K562 (cell line): Measurements from ENCODE around the gene TFDP3. TPM values are rescaled to one million over a fixed set of nuclear protein-coding genes. Genes with fewer than 3 reads are reported as not detected.

Source experiments
- ATAC-seq: fragments of 200-7000 bp; cut with Tn5 transposase; 3 replicates; pipeline ENCODE4 v1.9.1; 2020; ENCODE audit warnings: moderate library complexity
- BruUV-seq: library from RNA; stranded (reverse); fragments of 400-500 nt; replicated peaks from 2 replicates; lab custom pipeline; 2021; lab: Mats Ljungman, UMichigan
- CTCF ChIA-PET: fragments of 300-600 bp; formaldehyde crosslinking; extraction: SDS; loops from one replicate; lab custom pipeline; 2021; ENCODE audit warnings: low intra/inter-chr PET ratio; lab: Yijun Ruan, JAX
- POLR2A ChIA-PET: fragments of 300-600, 350-650 bp; sonication (Branson Sonifier 250); formaldehyde crosslinking; extraction: SDS; loops from one replicate; lab custom pipeline; 2021; ENCODE audit warnings: antibody characterized with exemption, inconsistent platforms; lab: Yijun Ruan, JAX
- DNase-seq, 4 experiments: peaks; one replicate each; pipeline versions ENCODE4 v3.0.0 to v3.0.0-alpha.2; 2011 to 2018; ENCODE audit warnings: low spot score in 3 of 4, mixed read lengths in 3 of 4; ENCODE audit errors: extremely low read depth in 1 of 4
- FAIRE-seq: peaks from 2 replicates; lab custom pipeline; 2011; peaks lifted over from hg19 to GRCh38; lab: Jason Lieb, UNC
- H2AFZ ChIP-seq: 2 replicates; pipeline ENCODE4 v1.6.0; 2011; ENCODE audit warnings: low read depth, low read length, control low read depth, inconsistent platforms
- H3K27ac ChIP-seq: fragments of 200-600 bp; 3 replicates; pipeline ENCODE4 v1.8.0; 2011; ENCODE audit warnings: low read depth, mild to moderate bottlenecking, control low read depth, inconsistent platforms, low read length, moderate library complexity, mixed read lengths; ENCODE audit errors: extremely low read depth
- H3K27me3 ChIP-seq, 2 experiments: fragments of 300-600 bp in 1 of 2; 2 replicates in 1 of 2; 3 replicates in 1 of 2; pipeline versions ENCODE4 v1.6.0 to v1.8.0; 2011; ENCODE audit warnings: inconsistent platforms in 2 of 2, low read length in 2 of 2, mild to moderate bottlenecking in 1 of 2, mixed read lengths in 1 of 2, moderate library complexity in 1 of 2; ENCODE audit not compliant: control insufficient read depth in 2 of 2, insufficient read depth in 2 of 2
- H3K36me3 ChIP-seq: fragments of 300-600 bp; 3 replicates; pipeline ENCODE4 v1.8.0; 2011; ENCODE audit warnings: mild to moderate bottlenecking, low read length, inconsistent platforms; ENCODE audit not compliant: control insufficient read depth, insufficient read depth
- H3K4me1 ChIP-seq, 2 experiments: fragments of 200-600 bp in 1 of 2; replicated peaks in 1 of 2; 2 replicates in 1 of 2; 3 replicates in 1 of 2; pipeline versions ENCODE4 v1.5.1 to v1.8.0; 2011; ENCODE audit warnings: inconsistent platforms in 2 of 2, low read length in 2 of 2, mild to moderate bottlenecking in 1 of 2, mixed read lengths in 1 of 2, moderate library complexity in 1 of 2; ENCODE audit not compliant: control insufficient read depth in 2 of 2, insufficient read depth in 2 of 2
- H3K4me2 ChIP-seq: 2 replicates; pipeline ENCODE4 v1.6.1; 2011; ENCODE audit warnings: low read length, control low read depth, inconsistent platforms, mixed read lengths; ENCODE audit not compliant: insufficient read depth
- H3K4me3 ChIP-seq: fragments of 200-600 bp; sonication (generic), shearing (Covaris generic); 2 replicates; pipeline ENCODE4 v1.5.1; 2016; ENCODE audit warnings: control low read depth, inconsistent platforms
- H3K79me2 ChIP-seq: fragments of 200-600 bp; 3 replicates; pipeline ENCODE4 v1.8.0; 2011; ENCODE audit warnings: low read length, inconsistent platforms; ENCODE audit not compliant: control insufficient read depth, insufficient read depth
- H3K9ac ChIP-seq, 2 experiments: 2 replicates each; pipeline versions ENCODE4 v1.6.0 to v1.6.1; 2011; ENCODE audit warnings: low read depth in 2 of 2, low read length in 2 of 2, control low read depth in 1 of 2, inconsistent platforms in 1 of 2, mild to moderate bottlenecking in 1 of 2, mixed read lengths in 1 of 2; ENCODE audit not compliant: insufficient read depth in 1 of 2
- H3K9me1 ChIP-seq: one replicate; pipeline ENCODE4 v1.6.0; 2011; ENCODE audit warnings: inconsistent platforms, mild to moderate bottlenecking, low read length, moderate library complexity; ENCODE audit not compliant: control insufficient read depth, insufficient read depth
- H3K9me3 ChIP-seq: replicated peaks from 2 replicates; pipeline ENCODE4 v1.5.1; 2011; ENCODE audit warnings: low read depth, low read length, inconsistent platforms; ENCODE audit not compliant: control insufficient read depth, insufficient read depth
- H4K20me1 ChIP-seq: replicated peaks from 2 replicates; pipeline ENCODE4 v1.6.1; 2011; ENCODE audit warnings: low read length, inconsistent platforms, mixed read lengths; ENCODE audit not compliant: control insufficient read depth, insufficient read depth
- ADNP ChIP-seq: fragments of 200-800 bp; sonication (Bioruptor generic); IDR thresholded peaks from 2 replicates; pipeline ENCODE4 v1.6.1; 2016; ENCODE audit warnings: missing genetic modification characterization, missing compliant biosample characterization
- NR2F6 ChIP-seq: fragments of 450-650 bp; formaldehyde crosslinking; IDR thresholded peaks from 2 replicates; pipeline ENCODE4 v1.4.0; 2020; ENCODE audit warnings: mild to moderate bottlenecking
- POLR2H ChIP-seq: IDR thresholded peaks from 2 replicates; pipeline ENCODE4 v1.6.1; 2016; ENCODE audit warnings: missing genetic modification characterization, low read depth, mild to moderate bottlenecking, control low read depth, missing compliant biosample characterization, moderate library complexity
- POU5F1 ChIP-seq: fragments of 150-350 bp; IDR thresholded peaks from 2 replicates; pipeline ENCODE4 v1.6.1; 2014; ENCODE audit warnings: borderline replicate concordance, low read length, low read depth, mild to moderate bottlenecking; ENCODE audit not compliant: partially characterized antibody
- RAD21 ChIP-seq, 2 experiments: fragments of 250-450 bp in 1 of 2; fragments of 450-650 bp in 1 of 2; sonication (Bioruptor Pico) in 1 of 2; formaldehyde crosslinking in 1 of 2; IDR thresholded peaks in 1 of 2; conservative IDR thresholded peaks in 1 of 2; 2 replicates each; pipeline versions ENCODE4 v1.4.0 to v1.8.0; 2020 to 2022; ENCODE audit warnings: mild to moderate bottlenecking in 2 of 2, moderate library complexity in 1 of 2
- SFPQ ChIP-seq: fragments of 200-400 bp; formaldehyde crosslinking; IDR thresholded peaks from 2 replicates; pipeline ENCODE4 v1.6.1; 2017; ENCODE audit warnings: mild to moderate bottlenecking, low read depth, low read length, moderate library complexity
- ZBTB7A ChIP-seq: IDR thresholded peaks from 2 replicates; pipeline ENCODE4 v1.6.1; 2011; ENCODE audit warnings: low read depth, mild to moderate bottlenecking, low read length, moderate library complexity, borderline replicate concordance; ENCODE audit not compliant: control insufficient read depth
- ZNF699 ChIP-seq: fragments of 250-450 bp; sonication (Bioruptor Pico); IDR thresholded peaks from 2 replicates; pipeline ENCODE4 v1.8.0; 2021; ENCODE audit warnings: mild to moderate bottlenecking, moderate library complexity; ENCODE audit not compliant: insufficient replicate concordance
- WGBS: fragments of 100-300 bp; shearing (Covaris generic); methylation state at CpG from one replicate; pipeline ENCODE4 v1.1.6; 2016; ENCODE audit warnings: low coverage, mixed read lengths; ENCODE audit not compliant: insufficient coverage; ENCODE audit errors: missing lambda C conversion rate; 5-methylcytosine and 5-hydroxymethylcytosine counted together
- in situ Hi-C: fragments of 300-500 bp; cut with MboI; formaldehyde crosslinking; loops from 4 replicates; pipeline ENCODE4 v1.15.0; 2018; ENCODE audit warnings: inconsistent platforms, mixed read lengths
- intact Hi-C: fragments of 100-400 bp; cut with micrococcal nuclease; formaldehyde crosslinking; loops from 2 replicates; pipeline ENCODE4 v1.14.2; 2022
- polyA plus RNA-seq, 8 experiments: library from polyadenylated mRNA; depleted of rRNA in 4 of 8; stranded (reverse) in 5 of 8; unstranded in 3 of 8; fragments of >200 nt; fragmentation: Nextera tagmentation in 2 of 8; fragmentation: Illumina TruSeq in 1 of 8; extraction: Ambion mirVana in 2 of 8; extraction: Trizol in 1 of 8; gene quantifications; 2 replicates each; pipeline versions ENCODE4 v1.2.1 to v1.2.3, GENCODE V29; 2011 to 2014; ENCODE audit warnings: inconsistent platforms in 1 of 8, missing spikeins in 1 of 8
- total RNA-seq, 7 experiments: library from RNA; depleted of rRNA in 6 of 7; stranded (reverse); fragments of >200 nt in 6 of 7; fragmentation: Illumina TruSeq in 2 of 7; extraction: Trizol in 2 of 7; gene quantifications; 2 replicates each; pipeline versions ENCODE4 v1.2.1 to v1.2.3, GENCODE V29; 2011 to 2021; ENCODE audit warnings: low replicate concordance in 1 of 7
- TF ChIP-seq, protein P1 (sequence below): fragments of 250-450 bp; sonication (Bioruptor Pico); IDR thresholded peaks from 2 replicates; pipeline ENCODE4 v1.5.0; 2020; ENCODE audit warnings: mild to moderate bottlenecking
- TF ChIP-seq, protein P2 (sequence below), 2 experiments: fragments of 450-650 bp; IDR thresholded peaks; 2 replicates each; pipeline ENCODE4 v1.6.1; 2016

Gene TFDP3
- total and polyA plus RNA-seq, 9 of the 15 experiments (the other 6 are each of a cell fraction or from before 2014, with no cell fraction given) = 0.09 to 0.25 (median 0.12) TPM; not detected in 5

DNA sequence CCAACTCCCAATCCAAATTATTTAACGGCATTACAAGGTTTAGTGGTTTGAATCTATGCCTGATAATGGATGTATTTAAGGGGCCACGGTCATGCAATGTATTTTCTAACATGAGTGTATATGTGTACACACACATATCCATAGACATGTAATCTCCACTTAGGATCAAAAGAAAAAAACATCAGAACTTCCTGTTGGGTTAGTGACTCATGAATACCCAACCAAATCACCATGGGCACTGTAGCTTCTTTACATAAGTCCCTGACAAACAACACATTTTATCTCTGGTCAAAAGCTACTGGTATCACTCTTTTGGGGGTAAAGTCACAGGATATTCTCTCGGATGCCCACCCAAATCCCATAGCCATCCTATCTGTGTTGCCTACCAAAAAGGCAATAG lies 36.5 kb upstream of the TFDP3 start (continued):
- TF ChIP-seq, protein P1, sequence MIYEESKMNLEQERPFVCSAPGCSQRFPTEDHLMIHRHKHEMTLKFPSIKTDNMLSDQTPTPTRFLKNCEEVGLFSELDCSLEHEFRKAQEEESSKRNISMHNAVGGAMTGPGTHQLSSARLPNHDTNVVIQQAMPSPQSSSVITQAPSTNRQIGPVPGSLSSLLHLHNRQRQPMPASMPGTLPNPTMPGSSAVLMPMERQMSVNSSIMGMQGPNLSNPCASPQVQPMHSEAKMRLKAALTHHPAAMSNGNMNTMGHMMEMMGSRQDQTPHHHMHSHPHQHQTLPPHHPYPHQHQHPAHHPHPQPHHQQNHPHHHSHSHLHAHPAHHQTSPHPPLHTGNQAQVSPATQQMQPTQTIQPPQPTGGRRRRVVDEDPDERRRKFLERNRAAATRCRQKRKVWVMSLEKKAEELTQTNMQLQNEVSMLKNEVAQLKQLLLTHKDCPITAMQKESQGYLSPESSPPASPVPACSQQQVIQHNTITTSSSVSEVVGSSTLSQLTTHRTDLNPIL (CRISPR knock-in tag) = no peak
- TF ChIP-seq RAD21 (CRISPR knock-in tag; conservative IDR thresholded peaks at IDR 0.05 in 1 of 2, IDR thresholded peaks at IDR 0.05 in 1 of 2) (no peak), ZBTB7A (no peak), SFPQ (no peak), ZNF699 (no peak)
- TF ChIP-seq, all 486 proteins: peak for 0

- no peaks in the 10 kb centered on the region for H3K9me3 ChIP-seq
- no peak overlapping the region for H2AFZ ChIP-seq
- DNase-seq (no peak), ATAC-seq (no peak), FAIRE-seq (no peak)
- H3K27ac ChIP-seq = no peak overlapping the region
- H3K4me3 ChIP-seq = no peak overlapping the region
- no peaks in the 10 kb centered on the region for H3K9me1 ChIP-seq
- 0% methylated on average over 2 of the region's 5 CpGs for WGBS
- ChIA-PET CTCF (no interaction called here), POLR2A (no interaction called here)
- H3K27me3 ChIP-seq = no peaks in the 10 kb centered on the region
- H4K20me1 ChIP-seq = no peaks in the 10 kb centered on the region
- no peak overlapping the region for H3K4me2 ChIP-seq
- intact Hi-C loops (no loop called here), in situ Hi-C loops (no loop called here)
- no peaks in the 10 kb centered on the region for H3K4me1 ChIP-seq
- H3K9ac ChIP-seq = no peak overlapping the region
- no peaks in the 10 kb centered on the region for H3K36me3 ChIP-seq
- BruUV-seq = no TSS peak
- H3K79me2 ChIP-seq = no peaks in the 10 kb centered on the region
- TF ChIP-seq, protein P2, sequence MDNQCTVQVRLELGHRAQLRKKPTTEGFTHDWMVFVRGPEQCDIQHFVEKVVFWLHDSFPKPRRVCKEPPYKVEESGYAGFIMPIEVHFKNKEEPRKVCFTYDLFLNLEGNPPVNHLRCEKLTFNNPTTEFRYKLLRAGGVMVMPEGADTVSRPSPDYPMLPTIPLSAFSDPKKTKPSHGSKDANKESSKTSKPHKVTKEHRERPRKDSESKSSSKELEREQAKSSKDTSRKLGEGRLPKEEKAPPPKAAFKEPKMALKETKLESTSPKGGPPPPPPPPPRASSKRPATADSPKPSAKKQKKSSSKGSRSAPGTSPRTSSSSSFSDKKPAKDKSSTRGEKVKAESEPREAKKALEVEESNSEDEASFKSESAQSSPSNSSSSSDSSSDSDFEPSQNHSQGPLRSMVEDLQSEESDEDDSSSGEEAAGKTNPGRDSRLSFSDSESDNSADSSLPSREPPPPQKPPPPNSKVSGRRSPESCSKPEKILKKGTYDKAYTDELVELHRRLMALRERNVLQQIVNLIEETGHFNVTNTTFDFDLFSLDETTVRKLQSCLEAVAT (IDR thresholded peaks at IDR 0.05) = no peak
- TF ChIP-seq ADNP (tag) (no peak), POLR2H (tag) (no peak), POU5F1 (no peak), NR2F6 (CRISPR knock-in tag) (no peak)
Measured at GRCh38 chrX:133251204-133251603, 33.0 kb upstream of the TFDP3 start.
